OCI-LY1 (cell line): ENCODE data around the gene TOR3A.
"Not testable (repeated sequence)": the region's sequence is repeated elsewhere in the genome, so short reads cannot be mapped to it uniquely, and the experiment has no call there.

Experiments used
- H2AFZ ChIP-seq: fragments of 200-600 bp; sonication (generic), shearing (Covaris generic); 2 replicates; pipeline ENCODE4 v1.6.0; 2014; ENCODE audit warnings: antibody characterized with exemption, mild to moderate bottlenecking, low read length
- H3F3A ChIP-seq: fragments of 200-600 bp; sonication (generic), shearing (Covaris generic); 2 replicates; pipeline ENCODE4 v1.6.0; 2014; ENCODE audit warnings: mild to moderate bottlenecking, antibody characterized with exemption, low read length, moderate library complexity; ENCODE audit not compliant: insufficient read depth
- H3K27ac ChIP-seq: fragments of 200-600 bp; sonication (generic); 2 replicates; pipeline ENCODE4 v1.5.1; 2014; ENCODE audit warnings: low read length, mixed run types, mild to moderate bottlenecking, low read depth; ENCODE audit not compliant: poor library complexity, severe bottlenecking
- H3K27me3 ChIP-seq: fragments of 200-600 bp; sonication (generic); 2 replicates; pipeline ENCODE4 v1.6.0; 2014; ENCODE audit warnings: antibody characterized with exemption, mild to moderate bottlenecking, low read length, moderate library complexity; ENCODE audit not compliant: insufficient read depth
- H3K36me3 ChIP-seq: fragments of 200-600 bp; sonication (generic); 2 replicates; pipeline ENCODE4 v1.6.1; 2014; ENCODE audit warnings: mild to moderate bottlenecking, antibody characterized with exemption, low read length, moderate library complexity, mixed read lengths; ENCODE audit not compliant: insufficient read depth
- H3K4me1 ChIP-seq: fragments of 200-600 bp; sonication (generic); 2 replicates; pipeline ENCODE4 v1.5.1; 2014; ENCODE audit warnings: mild to moderate bottlenecking, low read length, moderate library complexity; ENCODE audit not compliant: insufficient read depth, severe bottlenecking
- H3K4me2 ChIP-seq: fragments of 200-600 bp; sonication (generic), shearing (Covaris generic); 2 replicates; pipeline ENCODE4 v1.6.1; 2014; ENCODE audit warnings: low read length
- H3K4me3 ChIP-seq: fragments of 200-600 bp; sonication (generic); 2 replicates; pipeline ENCODE4 v1.5.1; 2014; ENCODE audit warnings: low read length, low read depth, mild to moderate bottlenecking, mixed read lengths; ENCODE audit not compliant: poor library complexity, severe bottlenecking
- H3K79me2 ChIP-seq: fragments of 200-600 bp; shearing (Covaris generic); 2 replicates; pipeline ENCODE4 v1.6.1; 2016; ENCODE audit warnings: mixed run types, low read length, mixed read lengths; ENCODE audit not compliant: insufficient read depth
- H3K9ac ChIP-seq: fragments of 200-600 bp; sonication (generic), shearing (Covaris generic); 2 replicates; pipeline ENCODE4 v1.6.1; 2014; ENCODE audit warnings: mild to moderate bottlenecking, low read length, mixed read lengths
- H3K9me2 ChIP-seq: fragments of 200-600 bp; sonication (generic), shearing (Covaris generic); 2 replicates; pipeline ENCODE4 v1.6.1; 2014; ENCODE audit warnings: low read depth, mild to moderate bottlenecking, low read length, mixed read lengths
- H3K9me3 ChIP-seq: fragments of 200-600 bp; shearing (Covaris generic); 2 replicates; pipeline ENCODE4 v1.6.1; 2014; ENCODE audit warnings: low read length, mixed read lengths
- H4K20me1 ChIP-seq: fragments of 200-600 bp; sonication (generic), shearing (Covaris generic); 2 replicates; pipeline ENCODE4 v1.6.0; 2016; ENCODE audit warnings: mild to moderate bottlenecking, low read length; ENCODE audit not compliant: insufficient read depth
- CTCF ChIP-seq: fragments of 200-600 bp; sonication (generic), shearing (Covaris generic); IDR thresholded peaks from 2 replicates; pipeline ENCODE4 v1.5.1; 2017; ENCODE audit warnings: mild to moderate bottlenecking, antibody characterized with exemption, low read length, moderate library complexity, mixed read lengths
- EZH2 ChIP-seq: fragments of 200-600 bp; sonication (generic), shearing (Covaris generic); IDR thresholded peaks from 2 replicates; pipeline ENCODE4 v1.8.0; 2017; ENCODE audit warnings: borderline replicate concordance, mixed run types, mild to moderate bottlenecking, antibody characterized with exemption, low read length, moderate library complexity, mixed read lengths

TOR3A gene

GRCh38 chr1:179038528-179039281 lies 43.2 kb upstream of the TOR3A start:
- peaks cover 3% of the 10 kb centered on the region for H3K4me1 ChIP-seq

GRCh38 chr1:179039502-179040174 lies 42.2 kb upstream of the TOR3A start:
- H3K27ac ChIP-seq, H3K36me3 ChIP-seq, H3K9me3 ChIP-seq, H3K9ac ChIP-seq, H3K27me3 ChIP-seq, H3K79me2 ChIP-seq, H3F3A ChIP-seq, H2AFZ ChIP-seq, H3K4me1 ChIP-seq, H3K4me3 ChIP-seq, H3K9me2 ChIP-seq, H3K4me2 ChIP-seq, H4K20me1 ChIP-seq: not testable (repeated sequence)

More at GRCh38 chr1:179038528-179039281, 43.2 kb upstream of the TOR3A start:
- Histone ChIP-seq H3K4me2 (no peak overlapping the region), H3F3A (no peaks in the 10 kb centered on the region), H3K27ac (no peak overlapping the region), H3K4me3 (no peak overlapping the region), H3K79me2 (no peaks in the 10 kb centered on the region), H2AFZ (no peak overlapping the region), H3K9me2 (no peaks in the 10 kb centered on the region), H3K27me3 (no peaks in the 10 kb centered on the region), H3K9ac (no peak overlapping the region), H3K36me3 (no peaks in the 10 kb centered on the region; the same call in 1 of the 2 replicates), H3K9me3 (0 out of 2 replicates have a peak, but pooled peaks cover 4% of the 10 kb centered on the region), H4K20me1 (no peaks in the 10 kb centered on the region)
- TF ChIP-seq EZH2: no peak
- no peak for TF ChIP-seq CTCF

- H3K4me2 ChIP-seq, H3K9me3 ChIP-seq, H3F3A ChIP-seq, H3K27ac ChIP-seq, H3K36me3 ChIP-seq, H3K9me2 ChIP-seq, H3K4me3 ChIP-seq, H4K20me1 ChIP-seq, H3K79me2 ChIP-seq, H3K27me3 ChIP-seq, H2AFZ ChIP-seq, H3K4me1 ChIP-seq, H3K9ac ChIP-seq: not testable (repeated sequence)
Measured at GRCh38 chr1:179040175-179040551, 41.7 kb upstream of the TOR3A start.

GRCh38 chr1:179042087-179042486 lies 39.8 kb upstream of the TOR3A start:
- Histone ChIP-seq H3K9me2 (no peaks in the 10 kb centered on the region), H3K9ac (no peak overlapping the region), H3K4me2 (no peak overlapping the region), H3K79me2 (no peaks in the 10 kb centered on the region), H3K4me1 (no peaks in the 10 kb centered on the region), H3K4me3 (no peak overlapping the region), H3F3A (no peaks in the 10 kb centered on the region), H3K9me3 (0 out of 2 replicates have a peak, but pooled peaks cover 6% of the 10 kb centered on the region), H3K27ac (no peak overlapping the region), H4K20me1 (no peaks in the 10 kb centered on the region), H3K27me3 (no peaks in the 10 kb centered on the region), H3K36me3 (peaks cover 5% of the 10 kb centered on the region; the same call in 1 of the 2 replicates), H2AFZ (no peak overlapping the region)
- TF ChIP-seq EZH2: no peak
- no peak for TF ChIP-seq CTCF
